HG02970 (cell line): Measurements from ENCODE around the gene EPHB1.

Experiments
- ATAC-seq: cut with Tn5 transposase; IDR thresholded peaks from one replicate; pipeline ENCODE4 v1.9.1; 2021; ENCODE audit warnings: mild to moderate bottlenecking, moderate library complexity, moderate number of reproducible peaks; ENCODE audit not compliant: unreplicated experiment, low FRiP score

Gene EPHB1

GRCh38 chr3:134794950-134795745 lies at the start of gene EPHB1:
TSS of gene EPHB1 (plus strand) at chr3:134795260.
- ATAC-seq: peak; percentile 84

GRCh38 chr3:134748698-134749097 lies 46.4 kb upstream of the EPHB1 start:
- ATAC-seq: no peak

DNA sequence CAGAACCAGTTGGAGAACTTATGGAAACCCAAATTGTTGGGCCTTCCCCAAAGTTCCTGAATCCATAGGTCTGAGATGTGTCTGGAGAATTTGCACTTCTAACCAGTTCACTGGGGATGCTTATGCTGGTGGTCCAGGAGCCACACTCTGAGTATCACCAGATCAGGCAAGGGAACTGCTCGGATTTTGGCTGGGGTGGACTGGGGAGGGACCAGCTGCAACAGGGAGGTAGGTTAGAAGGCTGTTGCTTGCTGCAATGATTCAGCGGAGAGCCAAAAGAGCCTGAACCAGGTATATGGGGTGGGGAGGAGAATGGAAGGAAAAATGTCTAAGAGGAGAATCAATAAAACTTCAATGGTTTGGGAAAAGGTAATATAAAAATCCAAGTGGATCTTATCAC lies 45.9 kb upstream of the EPHB1 start:
- ATAC-seq: no peak

DNA sequence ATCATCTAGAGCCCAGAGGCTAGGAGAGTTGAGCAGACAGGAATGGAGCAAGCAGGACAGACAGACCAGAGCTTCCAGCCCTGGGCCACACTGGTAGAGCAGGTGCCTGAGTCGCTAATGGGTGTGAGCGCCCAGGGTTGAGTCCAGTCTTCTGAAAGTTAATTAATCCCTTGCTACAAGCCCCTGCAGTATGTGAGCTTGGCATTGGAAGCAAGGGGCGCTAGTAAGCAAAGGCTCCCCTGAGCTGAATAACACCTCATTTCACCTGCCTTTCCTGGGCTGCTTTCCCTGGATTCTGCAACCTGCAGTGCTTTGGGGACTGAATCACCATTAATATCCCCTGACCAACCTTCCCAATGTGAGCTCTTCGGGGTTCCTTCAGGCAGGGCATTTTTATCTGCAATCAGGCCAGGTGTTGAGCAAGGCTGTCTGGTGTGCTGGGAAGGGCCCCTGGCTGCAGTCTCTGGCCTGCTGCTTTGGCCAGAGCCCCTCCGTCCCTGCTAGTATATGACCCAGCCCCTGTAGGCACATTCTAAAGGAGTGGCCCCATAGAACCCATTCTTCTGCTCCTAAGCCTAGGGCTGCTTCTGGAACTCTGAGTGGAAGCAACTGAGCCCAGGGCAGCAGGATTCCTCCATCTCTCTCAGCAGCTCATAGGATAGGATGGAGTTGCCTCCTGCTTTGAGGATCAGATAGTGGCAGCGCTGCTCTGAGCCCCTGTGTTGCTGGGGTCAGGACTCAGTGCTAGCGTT lies 45.1 kb upstream of the EPHB1 start:
- no peak for ATAC-seq

GRCh38 chr3:134751831-134752230 lies 43.2 kb upstream of the EPHB1 start:
- no peak for ATAC-seq

GRCh38 chr3:134752761-134753461 lies 42.1 kb upstream of the EPHB1 start:
- no peak for ATAC-seq

GRCh38 chr3:134753999-134754742 lies 40.9 kb upstream of the EPHB1 start:
- no peak for ATAC-seq

GRCh38 chr3:134754768-134755559 lies 40.1 kb upstream of the EPHB1 start:
- ATAC-seq: no peak

GRCh38 chr3:134755821-134756220 lies 39.2 kb upstream of the EPHB1 start:
- no peak for ATAC-seq

GRCh38 chr3:134757549-134758069 lies 37.5 kb upstream of the EPHB1 start:
- no peak for ATAC-seq

- ATAC-seq: no peak
Measured at GRCh38 chr3:134761213-134761612, 33.8 kb upstream of the EPHB1 start.

GRCh38 chr3:134762016-134762415 lies 33.0 kb upstream of the EPHB1 start:
- no peak for ATAC-seq

DNA sequence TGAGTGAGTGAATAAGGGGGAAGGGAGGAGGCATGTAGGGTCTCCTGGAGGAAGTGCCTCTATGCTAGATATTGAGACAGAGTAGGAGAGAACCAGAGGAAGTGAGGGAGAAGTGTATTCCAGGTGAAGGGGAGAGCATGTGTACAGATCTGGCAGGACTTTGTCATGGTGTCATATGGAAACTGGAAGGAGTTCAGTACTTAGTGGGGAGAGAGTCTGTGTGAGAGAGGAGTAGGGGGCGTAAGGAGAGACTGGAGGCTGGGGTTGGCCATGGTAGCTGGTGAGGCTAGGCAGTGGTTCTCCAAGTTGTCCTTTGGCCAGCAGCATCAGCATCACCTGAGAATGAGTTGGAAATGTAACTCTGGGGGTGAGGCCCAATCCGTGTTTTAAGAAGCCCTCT lies 29.6 kb upstream of the EPHB1 start:
- no peak for ATAC-seq

DNA sequence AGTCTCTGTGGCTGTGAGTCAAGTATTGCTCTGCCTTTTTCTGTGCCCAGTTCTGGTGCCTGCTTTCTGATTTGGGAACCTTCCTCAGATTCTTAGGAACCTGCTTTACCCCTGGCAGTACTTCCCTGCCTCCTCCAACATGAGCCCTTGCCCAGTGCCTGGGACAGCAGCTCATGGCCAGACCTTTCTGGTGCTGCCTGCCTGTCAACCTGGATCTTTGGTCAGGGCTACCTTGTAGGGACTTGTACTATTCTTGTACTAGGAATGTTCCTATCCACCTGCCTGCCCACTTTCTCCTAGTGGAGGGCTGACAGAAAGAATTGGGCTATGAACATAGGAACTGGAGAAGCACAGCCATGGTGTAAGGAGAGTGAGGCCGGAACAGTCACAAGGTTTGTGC lies 28.8 kb upstream of the EPHB1 start:
- ATAC-seq: no peak

GRCh38 chr3:134768116-134768515 lies 26.9 kb upstream of the EPHB1 start:
- ATAC-seq: no peak

GRCh38 chr3:134768837-134769236 lies 26.2 kb upstream of the EPHB1 start:
- ATAC-seq: no peak

DNA sequence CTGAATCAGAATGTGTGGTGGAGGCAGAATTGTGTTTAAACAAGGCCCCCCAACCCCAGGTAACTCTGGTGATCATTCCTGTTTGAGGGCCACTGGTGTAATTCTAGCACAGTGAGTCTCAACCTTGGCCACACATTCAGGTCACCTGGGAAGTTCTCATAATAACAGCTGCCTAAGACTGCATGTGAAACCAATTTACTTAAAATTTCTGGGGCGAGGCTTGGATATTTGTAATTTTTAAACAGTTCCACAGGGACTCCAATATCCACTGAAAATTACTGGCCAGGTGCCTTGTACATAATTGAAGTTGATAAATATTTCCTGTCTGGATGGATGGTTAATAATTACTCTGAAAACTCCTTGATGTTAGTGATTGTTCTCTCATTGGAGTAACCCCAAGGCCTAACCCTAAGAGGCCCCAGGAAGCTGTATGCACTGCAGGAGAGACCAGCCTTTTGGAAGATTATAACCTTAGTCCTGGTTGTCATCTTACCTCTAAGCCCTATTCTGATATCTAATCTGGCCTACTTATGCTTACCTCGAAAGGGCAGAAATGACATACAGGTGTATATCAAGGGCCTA lies 25.7 kb upstream of the EPHB1 start:
- no peak for ATAC-seq

- ATAC-seq: no peak
Measured at GRCh38 chr3:134772011-134772410, 23.0 kb upstream of the EPHB1 start.

GRCh38 chr3:134772591-134772990 lies 22.5 kb upstream of the EPHB1 start:
- no peak for ATAC-seq
